Measurements from ENCODE around the gene SPACA4.

The SPACA4 gene

GRCh38 chr19:48616491-48617056 is 10.0 kb downstream of the SPACA4 start:
- TF ChIP-seq CTCF (IDR thresholded peaks at IDR 0.05) = no peak

- 0 out of 2 replicates have a peak, but pooled peaks have one; percentile 7 for TF ChIP-seq CTCF (IDR thresholded peaks at IDR 0.05)
Observed at GRCh38 chr19:48617146-48617937, 10.8 kb downstream of the SPACA4 start.

- no peak for TF ChIP-seq CTCF (IDR thresholded peaks at IDR 0.05)
Observed at GRCh38 chr19:48618278-48618915, 11.9 kb downstream of the SPACA4 start.

GRCh38 chr19:48618916-48619691 is 12.6 kb downstream of the SPACA4 start, which contains the start of the genes RPL18 and SPHK2:
Gene RPL18 (minus strand): TSS chr19:48619178. CDS start chr19:48619143, 35 bp downstream.
Gene SPHK2 (plus strand): TSS chr19:48619506. CDS start chr19:48620515, 1,009 bp downstream.
- TF ChIP-seq CTCF (IDR thresholded peaks at IDR 0.05) = no peak

GRCh38 chr19:48619692-48620585 is 13.4 kb downstream of the SPACA4 start:
- no peak for TF ChIP-seq CTCF (IDR thresholded peaks at IDR 0.05)

- TF ChIP-seq CTCF (IDR thresholded peaks at IDR 0.05) = no peak
Observed at GRCh38 chr19:48623556-48624066, 17.1 kb downstream of the SPACA4 start.
